SK-N-SH treated with all-trans-retinoic acid at 6 μM for 48 hours (cell line): ENCODE measurements around the gene RAD51C.

Experiments used
- CREB5 ChIP-seq: fragments of 250-450 bp; sonication (Bioruptor Pico); IDR thresholded peaks from 2 replicates; pipeline ENCODE4 v1.5.1; 2020; ENCODE audit warnings: low read depth, mild to moderate bottlenecking, moderate library complexity
- ZNF70 ChIP-seq: fragments of 450-650 bp; formaldehyde crosslinking; IDR thresholded peaks from 2 replicates; pipeline ENCODE4 v1.5.0; 2020; ENCODE audit warnings: mild to moderate bottlenecking, moderate library complexity

DNA sequence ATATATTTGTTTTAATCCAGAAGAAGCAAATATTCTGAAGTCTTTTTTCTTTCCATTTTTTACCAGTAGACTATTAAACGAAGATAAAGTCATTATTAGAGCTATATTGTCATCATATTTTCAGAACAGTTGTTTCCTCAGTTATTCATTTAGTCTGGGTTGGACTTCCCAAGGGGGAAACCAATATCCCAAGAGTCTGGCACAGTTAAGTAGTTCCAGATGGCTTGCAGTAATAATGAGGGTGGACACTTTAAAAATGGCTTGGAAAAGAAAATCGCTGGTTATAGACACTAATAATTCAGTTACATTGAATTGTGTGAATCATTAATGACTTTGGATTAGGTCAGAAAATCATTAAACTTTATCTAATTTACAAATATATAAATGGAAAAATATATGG lies 67.1 kb downstream of the RAD51C start:
- TF ChIP-seq ZNF70 (no peak), CREB5 (CRISPR knock-in tag) (no peak)
